GM23248 (cell line): ENCODE data around the gene M6PR.
"Not testable (repeated sequence)": the region's sequence is repeated elsewhere in the genome, so short reads cannot be mapped to it uniquely, and the experiment has no call there.

Experiments
- EZH2 ChIP-seq: fragments of 200-600 bp; sonication (generic); IDR thresholded peaks from 2 replicates; pipeline ENCODE4 v1.6.1; 2018; ENCODE audit warnings: antibody characterized with exemption, mild to moderate bottlenecking; ENCODE audit not compliant: insufficient read depth, poor library complexity, severe bottlenecking
- EZH2phosphoT487 ChIP-seq: fragments of 200-600 bp; sonication (generic); IDR thresholded peaks from 2 replicates; pipeline ENCODE4 v1.6.1; 2018; ENCODE audit warnings: antibody characterized with exemption, moderate library complexity, mild to moderate bottlenecking, low read depth; ENCODE audit not compliant: insufficient read depth

DNA sequence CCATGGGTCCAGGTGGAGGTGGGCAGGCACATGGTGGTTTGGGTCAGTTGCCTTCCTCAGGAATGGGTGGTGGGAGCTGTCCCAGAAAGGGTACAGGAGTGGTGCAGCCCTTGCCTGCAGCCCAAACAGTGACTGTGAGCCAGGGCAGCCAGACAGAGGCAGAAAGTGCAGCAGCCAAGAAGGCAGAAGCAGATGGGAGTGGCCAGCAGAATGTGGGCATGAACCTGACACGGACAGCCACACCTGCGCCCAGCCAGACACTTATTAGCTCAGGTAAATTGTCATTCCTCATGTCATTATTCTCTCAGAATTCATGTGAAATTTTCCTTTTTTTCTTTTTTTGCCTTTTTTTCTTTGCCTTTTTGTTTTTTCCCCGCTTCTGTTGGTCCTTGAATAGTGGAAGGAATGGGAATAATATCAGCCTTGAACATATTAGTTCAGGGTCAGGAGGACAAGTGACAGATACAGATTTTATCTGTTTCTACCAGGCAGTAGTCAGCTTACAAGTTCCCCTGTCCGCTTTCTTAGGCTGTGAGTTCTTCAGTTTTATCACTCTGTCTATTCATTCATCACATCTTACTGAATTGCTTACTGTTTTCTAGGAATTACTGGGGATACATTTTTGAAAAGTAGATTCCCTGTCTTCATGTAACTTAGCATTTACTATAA, 18.7 kb downstream of the M6PR start:
- not testable (repeated sequence) for TF ChIP-seq EZH2, EZH2phosphoT487
